GM12878 (cell line): ENCODE data around the gene ZBTB7B. TPM values are rescaled to one million over a fixed set of nuclear protein-coding genes. Genes with fewer than 3 reads are reported as not detected.

Experiments used
- CTCF ChIP-seq, 3 experiments: IDR thresholded peaks in 2 of 3; conservative IDR thresholded peaks in 1 of 3; 2 replicates each; pipeline ENCODE4 v1.5.1; 2011; ENCODE audit warnings: low read depth in 3 of 3, low read length in 3 of 3, mild to moderate bottlenecking in 3 of 3, control low read depth in 2 of 3, moderate library complexity in 2 of 3, inconsistent platforms in 1 of 3, mixed read lengths in 1 of 3; ENCODE audit not compliant: control insufficient read depth in 2 of 3, insufficient read depth in 1 of 3; ENCODE audit errors: extremely low read depth in 1 of 3
- E2F4 ChIP-seq: IDR thresholded peaks from 2 replicates; pipeline ENCODE4 v1.6.1; 2012; ENCODE audit warnings: low read depth, low read length, improper control_type of control experiment
- FOS ChIP-seq: IDR thresholded peaks from 3 replicates; pipeline ENCODE4 v1.6.1; 2011; ENCODE audit warnings: borderline replicate concordance; ENCODE audit not compliant: insufficient read length; ENCODE audit errors: extremely low read depth
- HCFC1 ChIP-seq: fragments of 150-350 bp; IDR thresholded peaks from 2 replicates; pipeline ENCODE4 v1.6.1; 2014; ENCODE audit warnings: low read length
- HDAC6 ChIP-seq: fragments of 200-600 bp; sonication (generic); IDR thresholded peaks from one replicate; pipeline ENCODE4 v1.8.0; 2017; ENCODE audit warnings: antibody characterized with exemption; ENCODE audit not compliant: unreplicated experiment
- JUND ChIP-seq: IDR thresholded peaks from 2 replicates; pipeline ENCODE4 v1.6.1; 2012; ENCODE audit warnings: low read depth, mild to moderate bottlenecking, low read length, improper control_type of control experiment, moderate library complexity
- MAX ChIP-seq: IDR thresholded peaks from 2 replicates; pipeline ENCODE4 v1.6.1; 2012; ENCODE audit warnings: low read depth, low read length, improper control_type of control experiment
- POLR2AphosphoS2 ChIP-seq: IDR thresholded peaks from 2 replicates; pipeline ENCODE4 v1.6.1; 2011; ENCODE audit warnings: low read depth, mild to moderate bottlenecking, low read length, improper control_type of control experiment, moderate library complexity
- RB1 ChIP-seq: fragments of 450-650 bp; formaldehyde crosslinking; IDR thresholded peaks from 2 replicates; pipeline ENCODE4 v1.6.1; 2017; ENCODE audit warnings: mild to moderate bottlenecking, borderline replicate concordance
- RELB ChIP-seq: fragments of 450-650 bp; IDR thresholded peaks from 2 replicates; pipeline ENCODE4 v1.6.1; 2017; ENCODE audit warnings: low read depth, mild to moderate bottlenecking, moderate library complexity
- REST ChIP-seq: IDR thresholded peaks from 2 replicates; pipeline ENCODE4 v1.6.1; 2012; ENCODE audit warnings: mild to moderate bottlenecking, low read depth, low read length
- TAF1 ChIP-seq: IDR thresholded peaks from 2 replicates; pipeline ENCODE4 v1.6.1; 2011; ENCODE audit warnings: mild to moderate bottlenecking, low read depth, low read length, borderline replicate concordance
- USF1 ChIP-seq: IDR thresholded peaks from 2 replicates; pipeline ENCODE4 v1.6.1; 2011; ENCODE audit warnings: borderline replicate concordance, low read depth, mild to moderate bottlenecking, moderate library complexity, mixed read lengths, low read length; ENCODE audit not compliant: insufficient read depth; ENCODE audit errors: extremely low read length
- USF2 ChIP-seq: IDR thresholded peaks from 2 replicates; pipeline ENCODE4 v1.6.1; 2011; ENCODE audit warnings: low read depth, low read length, improper control_type of control experiment, borderline replicate concordance
- ZBED1 ChIP-seq: IDR thresholded peaks from 2 replicates; pipeline ENCODE4 v1.6.1; 2016; ENCODE audit warnings: borderline replicate concordance
- ZNF217 ChIP-seq: fragments of 450-650 bp; IDR thresholded peaks from 2 replicates; pipeline ENCODE4 v1.6.1; 2017; ENCODE audit warnings: antibody characterized with exemption, mild to moderate bottlenecking
- ZNF384 ChIP-seq: IDR thresholded peaks from 2 replicates; pipeline ENCODE4 v1.6.1; 2012; ENCODE audit warnings: low read depth, mild to moderate bottlenecking, low read length, improper control_type of control experiment, borderline replicate concordance
- ZZZ3 ChIP-seq: IDR thresholded peaks from 2 replicates; pipeline ENCODE4 v1.6.1; 2011; ENCODE audit warnings: low read depth; ENCODE audit not compliant: control insufficient read depth, insufficient read length
- polyA plus RNA-seq, 11 experiments: library from polyadenylated mRNA; depleted of rRNA in 4 of 11; unstranded in 6 of 11; stranded (reverse) in 5 of 11; fragments of >200 nt; fragmentation: Nextera tagmentation in 4 of 11; fragmentation: Illumina TruSeq in 1 of 11; extraction: Ambion mirVana in 4 of 11; extraction: Trizol in 1 of 11; gene quantifications; 1 replicate in 1 of 11; 2 replicates in 10 of 11; pipeline versions ENCODE4 v1.2.1 to v1.2.3, GENCODE V29; 2011 to 2016; ENCODE audit warnings: inconsistent platforms in 2 of 11, missing spikeins in 2 of 11, low read depth in 1 of 11
- total RNA-seq, 4 experiments: library from RNA; depleted of rRNA in 3 of 4; stranded (reverse); fragments of >200 nt in 3 of 4; fragmentation: Illumina TruSeq in 1 of 4; extraction: Trizol in 1 of 4; gene quantifications; 2 replicates each; pipeline versions ENCODE4 v1.2.1 to v1.2.3, GENCODE V29; 2013 to 2021

Gene ZBTB7B
- total and polyA plus RNA-seq, 10 of the 15 experiments (the other 5 are each of a cell fraction or from before 2014, with no cell fraction given) = 0.11 to 44.9 (median 11.3) TPM

GRCh38 chr1:154975409-154976059, 27.1 kb upstream of the ZBTB7B start (continued):
- TF ChIP-seq POLR2AphosphoS2 (no peak), TAF1 (no peak; the same call in 1 of the 2 replicates), REST (no peak), ZBED1 (no peak), ZNF217 (no peak), ZZZ3 (no peak), E2F4 (no peak), HDAC6 (no peak), RB1 (no peak), USF2 (no peak), RELB (peak; percentile 29; the same call in 1 of the 2 replicates), ZNF384 (no peak), HCFC1 (0 out of 2 replicates have a peak, but pooled peaks have one; percentile 7), CTCF (IDR thresholded peaks at IDR 0.05 in 2 of 3, conservative IDR thresholded peaks at IDR 0.05 in 1 of 3; ENCODE audit: control insufficient read depth in 2 of 3, extremely low read depth in 1 of 3, insufficient read depth in 1 of 3, low read depth in 3 of 3, low read length in 3 of 3) (no peak), JUND (no peak), MAX (no peak; the same call in 1 of the 2 replicates), FOS (no peak), USF1 (no peak)
